Measurements from ENCODE around the gene CAMKK2. TPM values are rescaled to one million over a fixed set of nuclear protein-coding genes. Genes with fewer than 3 reads are reported as not detected.
"Not testable (repeated sequence)": the region's sequence is repeated elsewhere in the genome, so short reads cannot be mapped to it uniquely, and the experiment has no call there.

CAMKK2 gene
- total RNA-seq, 1 experiment from 2014 or later: 24.7 TPM

DNA sequence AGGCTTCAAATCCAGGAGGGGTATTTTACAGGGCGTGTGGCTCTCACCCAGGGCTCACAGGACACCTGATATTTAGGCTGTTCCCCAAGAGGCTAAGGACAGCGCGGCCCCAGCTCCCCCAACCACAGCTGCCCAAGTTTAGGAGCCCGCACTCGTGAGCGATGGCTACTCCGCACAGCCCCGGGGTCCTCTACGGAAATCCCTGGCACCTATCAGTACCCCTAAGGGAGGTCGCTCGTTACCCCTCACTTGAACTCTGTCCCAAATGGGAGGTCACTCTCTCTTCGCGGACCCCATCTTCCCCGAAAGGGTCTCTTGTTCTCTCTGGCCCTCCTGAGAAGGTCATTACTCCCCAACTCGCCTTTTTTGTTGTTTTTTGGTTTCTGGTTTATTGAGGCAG is 87.3 kb downstream of the CAMKK2 start:
- Histone ChIP-seq H4K5ac (ENCODE audit: insufficient read length, low read depth, low read length) (no peak overlapping the region), H2BK15ac (ENCODE audit: low read depth, low read length) (no peak overlapping the region), H2BK120ac (ENCODE audit: low read depth, low read length, poor library complexity, severe bottlenecking) (no peak overlapping the region), H2BK20ac (ENCODE audit: low read depth, low read length, poor library complexity, severe bottlenecking) (no peak overlapping the region), H3K9me3 (ENCODE audit: control insufficient read depth, low read depth, low read length) (no peaks in the 10 kb centered on the region), H3K4ac (ENCODE audit: low read depth, low read length) (no peak overlapping the region), H3K23me2 (ENCODE audit: insufficient read length, low read depth, low read length, poor library complexity, severe bottlenecking) (no peaks in the 10 kb centered on the region), H3K23ac (ENCODE audit: insufficient read length, low read depth, low read length) (no peak overlapping the region), H3K79me2 (ENCODE audit: insufficient read depth, low read length) (no peaks in the 10 kb centered on the region), H3T11ph (ENCODE audit: low read length) (no peak overlapping the region), H3K4me2 (ENCODE audit: insufficient read depth, insufficient read length, low read length) (no peak overlapping the region), H3K79me1 (ENCODE audit: insufficient read depth, low read depth, low read length, poor library complexity, severe bottlenecking) (no peaks in the 10 kb centered on the region), H4K8ac (replicated peaks; ENCODE audit: insufficient read length, low read depth, low read length) (no peak overlapping the region), H3K56ac (ENCODE audit: insufficient read length, low read depth, low read length) (no peak overlapping the region), H3K18ac (ENCODE audit: insufficient read length, low read depth, low read length) (no peak overlapping the region), H3K14ac (ENCODE audit: insufficient read depth, low read length) (no peak overlapping the region), H4K20me1 (ENCODE audit: control insufficient read depth, insufficient read depth, insufficient read length) (no peaks in the 10 kb centered on the region), H2AK5ac (ENCODE audit: insufficient read length, low read length) (no peak overlapping the region), H2BK12ac (ENCODE audit: insufficient read length, low read depth, low read length) (no peak overlapping the region), H3K27ac (ENCODE audit: insufficient read length, low read depth, low read length) (no peak overlapping the region), H2AFZ (ENCODE audit: low read length) (no peak overlapping the region), H4K91ac (ENCODE audit: insufficient read length, low read depth, low read length) (no peak overlapping the region), H3K9ac (ENCODE audit: extremely low read depth, insufficient read length, low read length) (no peak overlapping the region), H3K27me3 (ENCODE audit: insufficient read depth, low read length) (no peaks in the 10 kb centered on the region; the same call in 1 of the 2 replicates), H3K4me1 (ENCODE audit: insufficient read depth, low read length) (no peaks in the 10 kb centered on the region), H2BK5ac (ENCODE audit: insufficient read length, low read length) (no peak overlapping the region)
- no peak for DNase-seq
- no peaks in the 10 kb centered on the region for H3K36me3 Mint-ChIP-seq (ENCODE audit: insufficient read depth in 1 of 3, low read depth in 3 of 3)
- H3K4me1 Mint-ChIP-seq: peaks cover 7% of the 10 kb centered on the region in 2 experiments
- TF ChIP-seq, protein P1, sequence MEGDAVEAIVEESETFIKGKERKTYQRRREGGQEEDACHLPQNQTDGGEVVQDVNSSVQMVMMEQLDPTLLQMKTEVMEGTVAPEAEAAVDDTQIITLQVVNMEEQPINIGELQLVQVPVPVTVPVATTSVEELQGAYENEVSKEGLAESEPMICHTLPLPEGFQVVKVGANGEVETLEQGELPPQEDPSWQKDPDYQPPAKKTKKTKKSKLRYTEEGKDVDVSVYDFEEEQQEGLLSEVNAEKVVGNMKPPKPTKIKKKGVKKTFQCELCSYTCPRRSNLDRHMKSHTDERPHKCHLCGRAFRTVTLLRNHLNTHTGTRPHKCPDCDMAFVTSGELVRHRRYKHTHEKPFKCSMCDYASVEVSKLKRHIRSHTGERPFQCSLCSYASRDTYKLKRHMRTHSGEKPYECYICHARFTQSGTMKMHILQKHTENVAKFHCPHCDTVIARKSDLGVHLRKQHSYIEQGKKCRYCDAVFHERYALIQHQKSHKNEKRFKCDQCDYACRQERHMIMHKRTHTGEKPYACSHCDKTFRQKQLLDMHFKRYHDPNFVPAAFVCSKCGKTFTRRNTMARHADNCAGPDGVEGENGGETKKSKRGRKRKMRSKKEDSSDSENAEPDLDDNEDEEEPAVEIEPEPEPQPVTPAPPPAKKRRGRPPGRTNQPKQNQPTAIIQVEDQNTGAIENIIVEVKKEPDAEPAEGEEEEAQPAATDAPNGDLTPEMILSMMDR (conservative IDR thresholded peaks at IDR 0.05): no peak
- H3K27ac Mint-ChIP-seq: no peak overlapping the region
- peaks cover 19% of the 10 kb centered on the region for H3K27me3 Mint-ChIP-seq (ENCODE audit: low read depth)
- peak overlapping the region; percentile 74 to 79 for H3K4me3 Mint-ChIP-seq
- WGBS (ENCODE audit: extremely low coverage, insufficient read length, low lambda C conversion rate): no CpG with 5 or more reads among the region's 15 CpGs
- H3K9me3 Mint-ChIP-seq: no peaks in the 10 kb centered on the region; a peak in 1 of 5 replicates

DNA sequence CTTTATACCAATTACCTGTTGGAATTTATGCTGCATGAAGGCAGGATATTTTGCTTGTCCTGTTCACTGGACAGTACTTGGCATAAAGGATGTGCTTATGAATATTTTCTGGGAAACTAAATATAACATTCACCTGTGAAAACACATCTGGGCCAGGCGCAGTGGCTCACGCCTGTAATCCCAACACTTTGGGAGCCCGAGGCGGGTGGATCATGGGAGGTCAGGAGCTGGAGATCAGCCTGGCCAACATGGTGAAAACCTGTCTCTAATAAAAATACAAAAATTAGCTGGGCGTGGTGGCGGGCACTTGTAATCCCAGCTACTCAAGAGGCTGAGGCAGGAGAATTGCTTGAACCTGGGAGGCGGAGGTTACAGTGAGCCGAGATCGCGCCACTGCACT is 87.9 kb downstream of the CAMKK2 start:
- not testable (repeated sequence) for H3K36me3 Mint-ChIP-seq (ENCODE audit: insufficient read depth in 1 of 3, low read depth in 3 of 3); H4K20me1 ChIP-seq (ENCODE audit: control insufficient read depth, insufficient read depth, insufficient read length); H2AK5ac ChIP-seq (ENCODE audit: insufficient read length, low read length); H3K18ac ChIP-seq (ENCODE audit: insufficient read length, low read depth, low read length); H3K4ac ChIP-seq (ENCODE audit: low read depth, low read length); H2BK15ac ChIP-seq (ENCODE audit: low read depth, low read length); H3K4me1 ChIP-seq (ENCODE audit: insufficient read depth, low read length); H3K9me3 ChIP-seq (ENCODE audit: control insufficient read depth, low read depth, low read length); H3K4me2 ChIP-seq (ENCODE audit: insufficient read depth, insufficient read length, low read length); H3K56ac ChIP-seq (ENCODE audit: insufficient read length, low read depth, low read length); H2BK20ac ChIP-seq (ENCODE audit: low read depth, low read length, poor library complexity, severe bottlenecking); H4K91ac ChIP-seq (ENCODE audit: insufficient read length, low read depth, low read length); H3T11ph ChIP-seq (ENCODE audit: low read length); DNase-seq; H2BK12ac ChIP-seq (ENCODE audit: insufficient read length, low read depth, low read length); H3K9ac ChIP-seq (ENCODE audit: extremely low read depth, insufficient read length, low read length); H3K14ac ChIP-seq (ENCODE audit: insufficient read depth, low read length); H3K79me1 ChIP-seq (ENCODE audit: insufficient read depth, low read depth, low read length, poor library complexity, severe bottlenecking); H3K79me2 ChIP-seq (ENCODE audit: insufficient read depth, low read length); H3K4me1 Mint-ChIP-seq; H3K23me2 ChIP-seq (ENCODE audit: insufficient read length, low read depth, low read length, poor library complexity, severe bottlenecking); H4K5ac ChIP-seq (ENCODE audit: insufficient read length, low read depth, low read length); H3K23ac ChIP-seq (ENCODE audit: insufficient read length, low read depth, low read length); H3K27ac Mint-ChIP-seq; H4K8ac ChIP-seq (replicated peaks; ENCODE audit: insufficient read length, low read depth, low read length); H3K4me3 Mint-ChIP-seq; H3K9me3 Mint-ChIP-seq; H3K27me3 ChIP-seq (ENCODE audit: insufficient read depth, low read length); H2BK5ac ChIP-seq (ENCODE audit: insufficient read length, low read length); H3K27ac ChIP-seq (ENCODE audit: insufficient read length, low read depth, low read length); H2BK120ac ChIP-seq (ENCODE audit: low read depth, low read length, poor library complexity, severe bottlenecking); H2AFZ ChIP-seq (ENCODE audit: low read length)
- WGBS (ENCODE audit: extremely low coverage, insufficient read length, low lambda C conversion rate): no CpG with 5 or more reads among the region's 10 CpGs
- peaks cover 19% of the 10 kb centered on the region for H3K27me3 Mint-ChIP-seq (ENCODE audit: low read depth)
